ENCODE results near the gene ANKRD27. TPM values are rescaled to one million over a fixed set of nuclear protein-coding genes. Genes with fewer than 3 reads are reported as not detected.

Gene ANKRD27
- total RNA-seq, 1 donor from 2014 or later, result 24.9 TPM

- Histone ChIP-seq H4K20me1 (ENCODE audit: low read depth) (no peaks in the 10 kb centered on the region), H3K4me2 (no peak overlapping the region), H3K4me1 (peaks cover 6% of the 10 kb centered on the region), H3F3A (ENCODE audit: low read depth) (no peaks in the 10 kb centered on the region), H3K9ac (no peak overlapping the region), H2AFZ (replicated peaks) (no peak overlapping the region), H3K27ac (no peak overlapping the region), H3K36me3 (no peaks in the 10 kb centered on the region), H3K27me3 (peaks cover 26% of the 10 kb centered on the region), H3K4me3 (no peak overlapping the region), H3K9me3 (ENCODE audit: low read depth) (no peaks in the 10 kb centered on the region), H3K79me2 (ENCODE audit: low read depth) (peaks cover 10% of the 10 kb centered on the region)
- H3K4me1 Mint-ChIP-seq, result peaks cover 14% of the 10 kb centered on the region
- no peak for TF ChIP-seq EZH2phosphoT487 (IDR thresholded peaks at IDR 0.05)
- TF ChIP-seq EZH2 (IDR thresholded peaks at IDR 0.05), result no peak
- TF ChIP-seq CTCF (IDR thresholded peaks at IDR 0.05), result no peak
- H3K9me3 Mint-ChIP-seq, result peaks cover 7% of the 10 kb centered on the region
- no peak overlapping the region for H3K27ac Mint-ChIP-seq
- peaks cover 5% of the 10 kb centered on the region for H3K36me3 Mint-ChIP-seq
- no peak for DNase-seq (ENCODE audit: low spot score)
- H3K4me3 Mint-ChIP-seq, result no peak overlapping the region
- H3K27me3 Mint-ChIP-seq (ENCODE audit: insufficient read depth, low read depth), result peaks cover 19% of the 10 kb centered on the region
These were observed 13.3 kb upstream of the ANKRD27 start for GRCh38 chr19:32688311-32688710.

- H3K9me3 ChIP-seq (ENCODE audit: low read depth), result no peaks in the 10 kb centered on the region
- no peaks in the 10 kb centered on the region for H4K20me1 ChIP-seq (ENCODE audit: low read depth)
- H3K27ac ChIP-seq, result no peak overlapping the region
- Mint-ChIP-seq H3K27ac (no peak overlapping the region), H3K36me3 (peaks cover under 1% of the 10 kb centered on the region), H3K27me3 (ENCODE audit: insufficient read depth, low read depth) (peaks cover 13% of the 10 kb centered on the region), H3K4me3 (no peak overlapping the region), H3K4me1 (peaks cover 8% of the 10 kb centered on the region), H3K9me3 (peaks cover under 1% of the 10 kb centered on the region)
- peaks cover 4% of the 10 kb centered on the region for H3K79me2 ChIP-seq (ENCODE audit: low read depth)
- H3K4me2 ChIP-seq, result no peak overlapping the region
- no peaks in the 10 kb centered on the region for H3K36me3 ChIP-seq
- H3K4me3 ChIP-seq, result no peak overlapping the region
- H3F3A ChIP-seq (ENCODE audit: low read depth), result no peaks in the 10 kb centered on the region
- no peak overlapping the region for H3K9ac ChIP-seq
- DNase-seq (ENCODE audit: low spot score), result no peak
- peaks cover 6% of the 10 kb centered on the region for H3K4me1 ChIP-seq
- no peak for TF ChIP-seq CTCF (IDR thresholded peaks at IDR 0.05)
- TF ChIP-seq EZH2phosphoT487 (IDR thresholded peaks at IDR 0.05), result no peak
- no peak overlapping the region for H2AFZ ChIP-seq (replicated peaks)
- peaks cover 19% of the 10 kb centered on the region for H3K27me3 ChIP-seq
These were observed 12.7 kb upstream of the ANKRD27 start for GRCh38 chr19:32687681-32688080.

GRCh38 chr19:32686847-32687475, 12.0 kb upstream of the ANKRD27 start:
- Mint-ChIP-seq H3K36me3 (no peaks in the 10 kb centered on the region), H3K27me3 (ENCODE audit: insufficient read depth, low read depth) (peaks cover 11% of the 10 kb centered on the region), H3K4me1 (peaks cover 7% of the 10 kb centered on the region)

More at GRCh38 chr19:32686847-32687475, 12.0 kb upstream of the ANKRD27 start:
- H3K79me2 ChIP-seq (ENCODE audit: low read depth), result no peaks in the 10 kb centered on the region
- H3K27ac ChIP-seq, result no peak overlapping the region
- H3K4me1 ChIP-seq, result no peaks in the 10 kb centered on the region
- no peaks in the 10 kb centered on the region for H3K9me3 ChIP-seq (ENCODE audit: low read depth)
- no peaks in the 10 kb centered on the region for H4K20me1 ChIP-seq (ENCODE audit: low read depth)
- no peak overlapping the region for H3K4me3 ChIP-seq
- DNase-seq (ENCODE audit: low spot score), result no peak
- TF ChIP-seq EZH2 (IDR thresholded peaks at IDR 0.05) (no peak), CTCF (IDR thresholded peaks at IDR 0.05) (no peak), EZH2phosphoT487 (IDR thresholded peaks at IDR 0.05) (no peak)
- no peaks in the 10 kb centered on the region for H3F3A ChIP-seq (ENCODE audit: low read depth)
- H3K9ac ChIP-seq, result no peak overlapping the region
- H3K4me2 ChIP-seq, result no peak overlapping the region
- H3K27me3 ChIP-seq, result peaks cover 12% of the 10 kb centered on the region
- Mint-ChIP-seq H3K4me3 (no peak overlapping the region), H3K27ac (no peak overlapping the region), H3K9me3 (no peaks in the 10 kb centered on the region)
- H3K36me3 ChIP-seq, result no peaks in the 10 kb centered on the region
- H2AFZ ChIP-seq (replicated peaks), result no peak overlapping the region
